ENCODE data around the gene CYB5RL. TPM values are rescaled to one million over a fixed set of nuclear protein-coding genes. Genes with fewer than 3 reads are reported as not detected.
A peak's percentile ranks its signal among the peaks of the same experiment; 100 is the strongest.

CYB5RL gene
- total RNA-seq, 4 donors from 2014 or later: 2.2 to 4.7 (median 3.0) TPM

DNA sequence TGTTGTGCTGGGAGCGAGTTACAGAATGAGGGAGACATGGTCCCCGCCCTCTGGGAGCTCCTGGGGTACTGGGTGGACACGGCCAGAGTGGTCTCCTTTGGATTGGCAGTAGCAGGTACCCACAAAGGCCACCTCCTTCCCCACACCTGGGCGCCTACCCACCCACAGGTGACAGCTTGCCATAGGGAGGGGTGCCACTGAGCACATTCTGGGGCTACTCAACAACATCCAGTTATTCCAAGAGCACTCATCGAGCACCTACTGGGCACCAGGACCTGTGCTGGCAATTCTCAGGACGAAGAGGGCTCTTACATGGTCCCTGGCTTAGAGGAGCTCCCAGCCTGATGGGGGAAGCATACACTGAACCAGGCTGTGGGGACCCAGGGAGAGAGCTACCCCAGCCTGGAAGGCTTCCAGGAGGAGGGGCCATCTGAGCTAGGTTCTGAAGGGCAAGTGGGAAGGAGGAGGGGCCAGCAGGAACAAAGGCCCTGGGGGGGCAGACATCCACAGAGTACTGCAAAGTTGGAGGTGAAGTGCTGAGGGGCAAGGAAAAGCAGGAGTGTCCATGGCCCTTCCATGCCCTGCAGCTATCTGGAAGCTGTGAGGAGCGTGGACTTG, 22.1 kb upstream of the CYB5RL start:
- no peak overlapping the region for H3K27ac ChIP-seq
- peaks cover 6 to 62% (median 12%) of the 10 kb centered on the region in 3 donors for H3K36me3 ChIP-seq
- intact Hi-C loops (cut with DNase I): no loop called here
- WGBS, 2 donors: 93 to 94% methylated on average over 3 of the region's 7 CpGs
- no peak overlapping the region for H3K4me3 ChIP-seq
- no peaks in the 10 kb centered on the region for H3K27me3 ChIP-seq
- TF ChIP-seq POLR2A (IDR thresholded peaks at IDR 0.05): no peak
- TF ChIP-seq, protein P1, sequence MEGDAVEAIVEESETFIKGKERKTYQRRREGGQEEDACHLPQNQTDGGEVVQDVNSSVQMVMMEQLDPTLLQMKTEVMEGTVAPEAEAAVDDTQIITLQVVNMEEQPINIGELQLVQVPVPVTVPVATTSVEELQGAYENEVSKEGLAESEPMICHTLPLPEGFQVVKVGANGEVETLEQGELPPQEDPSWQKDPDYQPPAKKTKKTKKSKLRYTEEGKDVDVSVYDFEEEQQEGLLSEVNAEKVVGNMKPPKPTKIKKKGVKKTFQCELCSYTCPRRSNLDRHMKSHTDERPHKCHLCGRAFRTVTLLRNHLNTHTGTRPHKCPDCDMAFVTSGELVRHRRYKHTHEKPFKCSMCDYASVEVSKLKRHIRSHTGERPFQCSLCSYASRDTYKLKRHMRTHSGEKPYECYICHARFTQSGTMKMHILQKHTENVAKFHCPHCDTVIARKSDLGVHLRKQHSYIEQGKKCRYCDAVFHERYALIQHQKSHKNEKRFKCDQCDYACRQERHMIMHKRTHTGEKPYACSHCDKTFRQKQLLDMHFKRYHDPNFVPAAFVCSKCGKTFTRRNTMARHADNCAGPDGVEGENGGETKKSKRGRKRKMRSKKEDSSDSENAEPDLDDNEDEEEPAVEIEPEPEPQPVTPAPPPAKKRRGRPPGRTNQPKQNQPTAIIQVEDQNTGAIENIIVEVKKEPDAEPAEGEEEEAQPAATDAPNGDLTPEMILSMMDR (IDR thresholded peaks at IDR 0.05): no peak
- no peaks in the 10 kb centered on the region for H3K9me3 ChIP-seq
- H3K4me1 ChIP-seq: peaks cover 11 to 35% (median 17%) of the 10 kb centered on the region in 3 donors
- no peak for DNase-seq

DNA sequence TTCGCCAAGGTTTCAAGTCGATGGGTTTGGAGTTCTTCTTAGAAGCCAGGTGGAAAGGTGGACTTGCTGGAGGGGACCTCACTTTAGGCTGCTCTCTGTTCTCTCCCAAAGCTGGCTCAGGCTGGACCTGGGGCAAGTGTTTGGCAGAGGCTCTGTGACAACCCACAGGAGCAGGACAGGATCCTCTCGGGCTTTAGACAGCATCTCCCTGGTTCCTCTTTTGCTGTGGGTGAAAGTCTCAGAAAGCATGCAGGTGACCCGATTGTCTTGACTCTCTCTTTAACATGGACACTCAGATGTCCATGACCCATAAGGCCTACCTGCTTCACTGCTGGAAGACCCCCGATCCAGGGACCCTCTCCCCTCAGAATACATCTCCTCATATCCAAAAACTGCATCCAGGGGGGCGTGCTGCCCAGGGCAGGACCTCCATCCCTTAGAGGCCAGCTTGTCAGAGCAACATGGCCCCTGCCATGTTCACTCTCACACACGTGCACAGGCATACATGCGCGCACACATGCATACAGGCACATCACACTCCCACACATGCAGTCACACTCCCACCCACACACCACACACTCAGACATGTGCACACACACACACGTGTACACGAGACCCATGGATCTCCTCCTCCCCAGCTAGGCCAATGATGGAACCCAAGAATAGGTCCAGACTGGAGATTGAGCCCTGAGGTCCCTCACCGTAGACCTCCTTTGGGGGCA, 21.4 kb upstream of the CYB5RL start:
- 89 to 95% methylated on average over 9 to 12 of the region's 12 CpGs for WGBS, 2 donors
- no peak for DNase-seq

DNA sequence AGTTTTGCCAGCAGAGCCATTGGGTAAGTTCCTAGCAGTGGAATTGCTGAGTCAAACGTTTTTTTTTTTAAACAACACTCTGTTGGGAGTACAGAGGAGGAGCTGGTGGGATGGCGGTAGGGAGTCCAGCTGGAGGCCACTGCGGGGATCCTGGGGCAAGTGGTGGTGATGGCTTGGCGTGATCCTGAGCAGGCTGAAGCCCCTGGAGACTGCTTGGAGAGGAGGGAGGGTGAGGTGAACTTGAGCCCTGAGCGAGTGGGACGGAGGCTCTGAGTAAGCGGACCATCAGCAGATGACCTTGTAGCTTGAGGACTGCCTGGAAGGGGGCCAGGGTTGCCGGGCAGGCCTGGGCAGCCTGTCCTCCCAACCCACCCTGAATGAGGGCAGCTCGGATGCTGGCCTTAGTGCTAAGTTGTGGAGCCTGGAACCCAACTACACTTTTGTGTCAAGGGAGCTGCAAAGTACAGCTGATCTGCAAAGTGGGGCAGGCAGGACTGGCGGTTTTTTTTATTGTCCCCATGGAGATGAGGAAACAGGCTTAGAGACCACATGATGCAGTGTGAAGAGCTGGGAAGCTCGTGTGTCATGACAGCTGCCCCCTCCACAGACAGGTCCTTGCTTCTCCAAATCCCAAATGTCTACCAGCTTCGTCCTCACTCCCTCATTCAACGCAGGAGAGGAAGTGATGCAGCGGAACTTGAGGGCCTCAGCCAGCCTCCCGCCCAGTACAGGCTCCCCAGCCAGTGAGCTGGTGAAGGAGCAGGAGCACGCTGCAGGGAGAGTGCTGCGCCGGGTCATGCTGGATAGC, 20.4 kb upstream of the CYB5RL start:
- Histone ChIP-seq H3K27ac (peak overlapping the region in 3 of 4 donors; percentile 62 to 81 (median 80)), H3K4me1 (peaks cover 11 to 35% (median 16%) of the 10 kb centered on the region in 3 donors), H3K27me3 (no peaks in the 10 kb centered on the region), H3K36me3 (peaks cover 6 to 68% (median 27%) of the 10 kb centered on the region in 3 donors), H3K9me3 (no peaks in the 10 kb centered on the region), H3K4me3 (peak overlapping the region in 1 of 4 donors; percentile 4)
- 60% methylated on average over 9 to 12 of the region's 18 CpGs for WGBS, 2 donors
- no peak for TF ChIP-seq POLR2A (IDR thresholded peaks at IDR 0.05)
- intact Hi-C loops (cut with DNase I): no loop called here
- no peak for DNase-seq

More for the DNA sequence above, 21.4 kb upstream of the CYB5RL start:
- intact Hi-C loops (cut with DNase I): no loop called here
- no peaks in the 10 kb centered on the region for H3K9me3 ChIP-seq
- H3K4me1 ChIP-seq: peaks cover 11 to 35% (median 16%) of the 10 kb centered on the region in 3 donors
- H3K27ac ChIP-seq: peak overlapping the region in 1 of 4 donors; percentile 80
- TF ChIP-seq, protein P1 (IDR thresholded peaks at IDR 0.05): no peak
- no peak for TF ChIP-seq POLR2A (IDR thresholded peaks at IDR 0.05)
- H3K27me3 ChIP-seq: no peaks in the 10 kb centered on the region
- peaks cover 6 to 67% (median 16%) of the 10 kb centered on the region in 3 donors for H3K36me3 ChIP-seq
- no peak overlapping the region for H3K4me3 ChIP-seq

DNA sequence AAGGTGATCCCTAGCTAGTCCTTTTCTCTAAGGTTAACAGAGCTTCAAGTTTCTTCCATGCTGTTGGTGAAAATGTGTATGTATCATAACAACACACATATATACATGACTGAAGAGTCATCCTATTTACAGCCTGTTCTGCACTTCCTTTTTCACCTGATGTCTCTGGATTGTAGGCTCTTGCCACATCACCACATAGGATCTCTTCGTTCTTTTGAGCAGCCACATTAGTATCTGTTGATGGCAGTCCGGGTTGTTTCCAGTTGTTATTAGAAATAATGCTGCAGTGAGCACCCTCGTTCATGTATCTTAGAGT, 19.8 kb upstream of the CYB5RL start:
- Histone ChIP-seq H3K4me3 (no peak overlapping the region), H3K27me3 (no peaks in the 10 kb centered on the region), H3K9me3 (no peaks in the 10 kb centered on the region), H3K27ac (peak overlapping the region; percentile 44 to 81 (median 71)), H3K36me3 (peaks cover 6 to 68% (median 31%) of the 10 kb centered on the region in 3 donors), H3K4me1 (peaks cover 11 to 35% (median 16%) of the 10 kb centered on the region in 3 donors)
- intact Hi-C loops (cut with DNase I): no loop called here
- 64 to 67% methylated on average over 3 of the region's 3 CpGs for WGBS, 2 donors
- TF ChIP-seq POLR2A (IDR thresholded peaks at IDR 0.05): no peak
- TF ChIP-seq, protein P1 (IDR thresholded peaks at IDR 0.05): no peak
- DNase-seq: no peak

DNA sequence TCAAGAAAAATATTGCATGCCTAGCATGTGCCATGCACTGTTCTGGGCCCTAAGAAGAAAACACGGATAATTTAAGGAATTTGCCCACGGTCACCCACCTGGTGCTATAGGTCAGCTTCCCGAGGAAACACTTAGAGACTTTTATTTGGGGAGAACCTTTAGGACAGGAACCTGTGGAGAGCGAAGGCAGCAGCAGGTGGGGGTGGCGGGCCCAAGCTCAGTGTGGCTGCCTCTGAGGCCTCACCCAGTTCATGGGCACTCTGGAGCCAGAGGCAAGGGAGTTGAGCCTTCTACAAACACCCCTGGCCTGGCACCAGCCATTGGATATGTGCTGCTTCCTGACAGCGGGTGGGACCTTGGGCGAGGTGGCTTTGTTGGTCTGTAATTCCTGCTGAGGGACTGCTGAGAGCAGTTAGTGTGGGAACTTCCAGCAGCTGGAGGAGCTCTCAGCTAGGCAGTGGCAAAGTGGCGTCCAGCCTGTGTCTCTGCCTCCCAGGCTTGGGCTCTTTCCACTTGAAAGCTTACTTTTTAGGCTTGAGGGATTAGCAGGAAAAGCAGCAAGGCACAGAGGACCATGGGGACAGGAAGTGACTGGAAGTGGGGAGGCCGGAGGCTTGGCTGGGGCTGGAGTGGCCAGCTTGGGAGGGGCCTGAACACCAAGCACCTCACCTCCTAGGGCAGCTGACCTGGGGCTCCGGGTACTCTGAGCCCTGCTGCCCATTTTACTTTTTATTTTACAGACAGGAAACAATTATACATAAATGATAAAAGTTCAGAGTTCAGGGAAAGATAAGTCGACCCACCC, 19.3 kb upstream of the CYB5RL start:
- no peak for DNase-seq

More for the DNA sequence above, 19.3 kb upstream of the CYB5RL start:
- H3K27me3 ChIP-seq: no peaks in the 10 kb centered on the region
- H3K36me3 ChIP-seq: peaks cover 6 to 72% (median 36%) of the 10 kb centered on the region in 3 donors
- 61 to 69% methylated on average over 9 to 10 of the region's 11 CpGs for WGBS, 2 donors
- TF ChIP-seq, protein P1 (IDR thresholded peaks at IDR 0.05): no peak
- no peak for TF ChIP-seq POLR2A (IDR thresholded peaks at IDR 0.05)
- H3K9me3 ChIP-seq: no peaks in the 10 kb centered on the region
- H3K4me3 ChIP-seq: no peak overlapping the region
- peaks cover 11 to 35% (median 16%) of the 10 kb centered on the region in 3 donors for H3K4me1 ChIP-seq
- H3K27ac ChIP-seq: peak overlapping the region; percentile 44 to 81 (median 71)
- intact Hi-C loops (cut with DNase I): no loop called here

All from esophagus squamous epithelium (tissue), 5 donors.